Erythroblast (primary cell): Measurements from ENCODE around the gene PTPRM.

Experiments used
- GATA1 ChIP-seq: IDR thresholded peaks from 2 replicates; pipeline ENCODE4 v1.6.1; 2011; ENCODE audit warnings: low read depth, mild to moderate bottlenecking, control low read depth, low read length, moderate library complexity
- POLR2A ChIP-seq: IDR thresholded peaks from 2 replicates; pipeline ENCODE4 v1.6.1; 2011; ENCODE audit warnings: mild to moderate bottlenecking, low read length

DNA sequence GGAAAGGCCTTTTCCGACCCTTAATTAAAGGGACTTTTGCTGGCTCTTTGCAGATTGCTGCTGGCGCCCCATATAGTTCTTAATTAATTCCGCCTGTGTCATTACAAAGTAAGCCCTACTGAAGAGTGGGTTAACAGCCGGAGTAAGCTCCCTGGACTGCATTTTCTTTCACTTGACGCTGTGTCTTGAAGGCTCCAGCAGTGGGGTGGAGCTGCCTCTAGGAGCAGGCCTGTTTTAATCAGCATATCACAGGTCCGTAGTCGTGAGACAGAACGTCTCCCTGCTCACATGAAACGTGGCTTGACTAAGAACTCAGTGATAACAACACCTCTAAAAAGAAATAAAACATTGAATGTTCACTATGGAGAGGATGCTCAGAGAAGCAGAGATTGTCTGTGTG is 712.2 kb downstream of the PTPRM start:
- TF ChIP-seq POLR2A (no peak), GATA1 (no peak)
